A375 (cell line): ENCODE data around the gene ZNF211. TPM values are rescaled to one million over a fixed set of nuclear protein-coding genes. Genes with fewer than 3 reads are reported as not detected.

ENCODE experiments used
- total RNA-seq: library from RNA; depleted of rRNA; stranded (reverse); fragments of >200 nt; shearing (Covaris generic); gene quantifications from 2 replicates; pipeline ENCODE4 v1.2.3, GENCODE V29; 2014; rRNA removed

ZNF211 gene
- 5.9 and 6.7 TPM in 2 replicates for total RNA-seq

DNA sequence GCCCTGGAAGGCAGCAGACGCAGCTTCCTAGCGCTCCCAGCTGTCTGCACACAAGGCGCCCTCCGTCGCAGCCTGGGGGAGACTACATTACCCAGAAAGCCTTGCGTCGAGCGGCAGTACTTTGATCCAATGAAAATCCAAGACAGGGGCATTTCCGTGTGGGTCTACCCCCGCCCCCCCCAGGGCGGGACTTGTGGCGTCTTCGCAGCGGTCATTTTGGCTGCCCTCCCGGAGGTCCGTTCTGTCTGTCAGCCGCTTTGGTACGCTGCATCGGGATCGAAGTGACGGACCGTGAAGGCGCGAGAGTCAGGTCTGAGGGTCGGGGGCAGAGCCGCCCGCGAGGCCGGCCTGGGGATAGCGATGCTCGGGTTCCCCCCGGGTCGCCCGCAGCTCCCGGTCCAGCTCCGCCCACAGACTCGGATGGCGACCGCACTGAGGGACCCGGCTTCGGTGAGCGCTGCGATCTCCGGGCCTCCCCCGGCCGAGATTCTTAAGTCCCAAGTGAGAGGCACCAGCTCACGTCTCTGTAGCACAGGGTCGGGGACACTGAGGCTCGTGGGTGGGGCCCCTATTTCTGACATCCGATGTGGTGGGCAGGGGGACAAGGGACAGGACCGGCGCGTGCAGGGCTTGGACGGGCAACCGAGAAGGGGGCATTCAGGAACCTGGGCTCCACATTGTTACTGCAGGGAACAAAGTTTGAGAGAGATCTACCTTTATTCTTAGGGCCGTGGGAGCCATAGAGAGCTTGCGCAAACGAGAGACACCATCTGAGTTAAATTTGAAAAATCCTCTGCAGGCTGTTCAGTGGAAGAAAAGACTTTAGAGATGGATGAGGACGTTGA is at the start of gene ZNF211:
TSS of gene ZNF211 (plus strand) at position 182 of the 845 bp plus-strand sequence. CDS start at position 361, 179 bp downstream.

DNA sequence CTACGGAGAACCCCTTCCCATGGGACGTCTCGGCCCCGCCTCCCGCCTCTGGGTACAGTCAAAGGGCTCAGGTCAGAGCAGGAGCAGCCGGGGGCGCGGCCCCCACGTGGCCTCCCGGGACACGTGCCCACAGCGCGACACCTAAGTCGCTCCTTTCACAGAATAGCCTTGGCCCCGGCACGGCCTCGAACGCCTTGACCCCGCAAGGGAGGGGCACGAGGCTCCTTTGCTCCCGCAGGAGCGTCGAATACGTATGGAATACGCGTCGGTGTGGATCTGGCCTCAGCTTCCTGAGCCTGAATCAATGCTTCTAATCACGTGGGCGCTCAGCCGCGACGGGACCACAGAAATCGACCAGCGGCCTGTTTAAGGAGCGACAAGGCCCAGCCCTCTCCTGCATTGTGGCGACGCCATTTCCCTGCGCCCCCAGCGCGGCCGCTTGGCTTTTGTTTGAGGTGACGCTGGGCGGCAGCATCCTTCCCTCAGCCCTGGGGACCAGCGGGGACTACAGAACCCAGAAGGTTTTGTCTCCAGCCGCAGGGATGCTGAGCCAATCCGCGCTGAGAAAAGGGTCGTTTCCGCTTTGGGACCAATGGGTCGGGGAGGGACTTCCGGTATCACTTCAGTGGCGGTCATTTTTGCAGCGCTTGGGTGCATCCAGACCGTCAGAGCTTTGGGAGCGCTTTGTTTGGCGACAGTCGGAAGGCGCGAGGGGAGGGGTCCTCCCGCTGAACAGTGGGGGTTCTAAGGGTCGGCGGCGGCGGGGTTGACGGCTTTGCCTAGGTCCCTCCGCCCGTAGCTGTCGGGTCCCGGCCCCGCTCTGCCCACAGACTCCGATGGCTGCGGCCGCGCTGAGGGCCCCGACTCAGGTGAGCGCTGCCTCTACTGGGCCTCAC is 49.2 kb upstream of the ZNF211 start, which contains the start of gene ZIK1:
TSS of gene ZIK1 (plus strand) at position 625 of the 896 bp plus-strand sequence. CDS start at position 837, 212 bp downstream.

DNA sequence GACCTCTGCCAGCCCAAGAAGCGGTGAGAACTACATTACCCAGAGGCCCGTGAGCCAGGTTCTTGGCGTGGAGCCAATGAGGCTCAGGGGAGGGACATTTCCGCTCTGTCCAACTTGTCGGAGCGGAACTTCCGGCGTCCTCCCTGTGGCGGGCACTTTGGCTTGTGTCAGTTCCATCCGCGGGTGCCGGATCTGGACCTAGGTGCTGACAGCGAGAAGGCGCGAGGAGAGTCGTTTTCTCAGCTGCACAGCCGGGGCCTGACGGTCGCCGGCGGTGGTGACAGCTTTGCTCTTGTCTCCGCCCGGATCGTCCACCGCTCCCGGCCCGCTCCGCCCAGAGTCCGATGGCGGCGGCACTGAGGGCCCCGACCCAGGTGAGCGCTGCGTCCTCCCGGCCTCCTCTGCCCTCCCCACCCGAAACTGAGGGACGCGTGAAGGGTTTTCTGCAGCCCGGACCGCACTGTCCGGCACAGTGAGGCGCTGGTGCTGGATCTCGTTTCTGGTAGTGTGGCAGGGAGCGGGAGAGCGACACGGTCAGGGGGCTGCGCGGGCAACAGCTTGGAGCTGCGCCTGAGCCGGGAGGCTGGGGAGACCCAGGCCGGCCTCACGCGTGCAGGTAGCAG is 33.1 kb upstream of the ZNF211 start, which contains the start of gene ZNF530:
TSS of gene ZNF530 (plus strand) at position 125 of the 623 bp plus-strand sequence. CDS start 4,461 bp downstream, outside the sequence.

DNA sequence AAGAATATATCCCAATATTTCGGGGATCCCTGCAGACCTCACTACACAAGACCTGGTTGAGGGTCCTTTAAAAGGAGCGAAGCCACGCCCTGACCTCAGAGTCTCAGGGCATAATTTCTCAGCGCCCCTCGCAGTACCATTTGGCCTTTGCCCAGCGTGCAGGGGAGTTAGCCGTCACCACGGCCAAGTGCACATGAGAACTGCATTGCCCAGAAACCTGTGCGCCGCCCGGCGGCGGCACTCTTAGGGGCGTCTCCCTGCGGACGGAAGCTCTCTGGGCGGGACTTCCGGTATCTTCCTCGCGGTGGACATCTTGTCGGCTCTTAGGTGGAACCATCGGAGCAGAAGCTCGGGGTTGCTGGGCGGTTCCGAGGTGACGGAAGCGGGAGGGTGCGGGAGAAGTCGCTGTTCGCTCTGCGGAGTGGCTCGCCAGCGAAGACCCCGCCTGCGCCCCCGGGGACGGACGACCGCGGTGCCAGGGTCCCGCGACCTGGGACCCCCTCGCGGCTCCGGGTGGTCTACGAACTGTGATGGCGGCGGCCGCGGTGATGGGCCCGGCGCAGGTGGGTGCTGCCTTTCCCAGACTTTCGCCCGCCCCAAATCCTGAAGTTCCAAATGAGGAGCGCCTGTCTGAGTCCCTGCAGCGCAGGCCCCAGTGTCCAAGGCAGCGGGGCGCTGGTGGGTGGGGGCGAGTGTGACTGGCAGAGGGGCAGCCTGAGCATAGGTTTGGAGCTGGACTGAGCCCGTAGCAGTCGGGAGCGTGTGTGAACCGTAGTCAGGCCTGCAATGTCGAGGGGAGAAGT is 18.8 kb upstream of the ZNF211 start, which contains the start of gene ZNF134:
TSS of gene ZNF134 (plus strand) at position 302 of the 803 bp plus-strand sequence. CDS start 5,227 bp downstream, outside the sequence.

DNA sequence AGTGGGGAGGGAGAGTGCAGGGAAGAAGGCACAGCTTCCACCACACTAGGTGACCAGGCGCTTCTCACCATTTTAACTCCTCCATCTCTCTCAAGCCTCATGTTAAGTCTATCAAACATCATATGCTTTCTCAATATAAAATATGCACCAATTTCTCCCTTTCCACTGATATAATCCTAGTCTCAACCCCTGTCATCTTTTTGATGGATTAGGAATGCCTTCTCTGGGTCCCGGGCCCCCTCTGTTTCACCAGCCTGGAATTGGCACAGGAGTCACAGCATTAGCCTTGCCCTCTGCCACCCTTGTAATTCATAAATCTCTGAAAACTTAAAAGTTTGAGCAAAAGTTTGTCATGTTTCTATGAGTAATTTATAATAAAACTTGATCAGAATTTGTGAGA is 35.7 kb downstream of the ZNF211 start, which contains the start of gene ZSCAN4:
TSS of gene ZSCAN4 (plus strand) at position 301 of the 400 bp plus-strand sequence. CDS start 7,211 bp downstream, outside the sequence.

Other genes with a start within 250 kb of the ZNF211 start
- 24.1 and 29.3 TPM in 2 replicates for gene ZNF548, start 243.3 kb upstream of the ZNF211 start, total RNA-seq
- gene ZNF17, start 222.0 kb upstream of the ZNF211 start, total RNA-seq: 8.4 and 9.6 TPM in 2 replicates
- 16.1 and 24.3 TPM in 2 replicates for gene ZNF749, start 197.8 kb upstream of the ZNF211 start, total RNA-seq
- gene VN1R1, start 176.0 kb upstream of the ZNF211 start, total RNA-seq: 0.15 and 0.50 TPM in 2 replicates
- gene ZNF772, start 155.6 kb upstream of the ZNF211 start, total RNA-seq: 12.3 and 15.8 TPM in 2 replicates
- 7.7 and 17.7 TPM in 2 replicates for gene ZNF419, start 145.4 kb upstream of the ZNF211 start, total RNA-seq
- gene ZNF773, start 133.2 kb upstream of the ZNF211 start, total RNA-seq: 9.1 and 23.1 TPM in 2 replicates
- 2.3 and 4.2 TPM in 2 replicates for gene ZNF549, start 105.8 kb upstream of the ZNF211 start, total RNA-seq
- gene ZNF550, start 73.3 kb upstream of the ZNF211 start, total RNA-seq: 11.8 and 12.6 TPM in 2 replicates
- 3.8 and 5.2 TPM in 2 replicates for gene ZNF416, start 54.3 kb upstream of the ZNF211 start, total RNA-seq
- gene ZIK1, start 49.0 kb upstream of the ZNF211 start, total RNA-seq: 11.8 and 17.0 TPM in 2 replicates
- gene ZNF530, start 33.3 kb upstream of the ZNF211 start, total RNA-seq: 9.0 and 9.4 TPM in 2 replicates
- 28.7 and 33.7 TPM in 2 replicates for gene ZNF134, start 18.9 kb upstream of the ZNF211 start, total RNA-seq
- not detected in 2 replicates for gene ZSCAN4, start 35.8 kb downstream of the ZNF211 start, total RNA-seq
- gene ZNF551, start 48.8 kb downstream of the ZNF211 start, total RNA-seq: 30.1 and 35.6 TPM in 2 replicates
- gene ZNF154, start 76.0 kb downstream of the ZNF211 start, total RNA-seq: 0.03 TPM in 1 of 2 replicates, not detected in the other
- 3.4 and 4.5 TPM in 2 replicates for gene ZNF671, start 94.5 kb downstream of the ZNF211 start, total RNA-seq
- 7.2 and 13.3 TPM in 2 replicates for gene ZNF776, start 113.6 kb downstream of the ZNF211 start, total RNA-seq
- gene ZNF586, start 136.5 kb downstream of the ZNF211 start, total RNA-seq: 16.2 TPM in 2 replicates
- 4.9 and 6.2 TPM in 2 replicates for gene ZNF552, start 181.7 kb downstream of the ZNF211 start, total RNA-seq
- 32.2 and 37.8 TPM in 2 replicates for gene ZNF587B, start 197.1 kb downstream of the ZNF211 start, total RNA-seq
- 12.9 and 16.9 TPM in 2 replicates for gene ZNF587, start 216.7 kb downstream of the ZNF211 start, total RNA-seq